ENCODE measurements around the gene ATP7B.
"Not testable (repeated sequence)": the region's sequence is repeated elsewhere in the genome, so short reads cannot be mapped to it uniquely, and the experiment has no call there.

ATP7B gene

GRCh38 chr13:51910508-51910907, 100.7 kb downstream of the ATP7B start:
- H3K4me3 ChIP-seq (ENCODE audit: low read depth, low read length) = no peak overlapping the region
- no peak for TF ChIP-seq CTCF (IDR thresholded peaks at IDR 0.05; ENCODE audit: low read depth, low read length, missing control alignments)
- no peak for DNase-seq (ENCODE audit: low read depth)

GRCh38 chr13:51909265-51909664, 102.0 kb downstream of the ATP7B start:
- DNase-seq (ENCODE audit: low read depth); H3K4me3 ChIP-seq (ENCODE audit: low read depth, low read length): not testable (repeated sequence)

GRCh38 chr13:51907040-51907732, 104.1 kb downstream of the ATP7B start:
- no peak for TF ChIP-seq CTCF (IDR thresholded peaks at IDR 0.05; ENCODE audit: low read depth, low read length, missing control alignments)
- no peak overlapping the region for H3K4me3 ChIP-seq (ENCODE audit: low read depth, low read length)
- no peak for DNase-seq (ENCODE audit: low read depth)

- no peak overlapping the region for H3K4me3 ChIP-seq (ENCODE audit: low read depth, low read length)
- no peak for TF ChIP-seq CTCF (IDR thresholded peaks at IDR 0.05; ENCODE audit: low read depth, low read length, missing control alignments)
- no peak for DNase-seq (ENCODE audit: low read depth)
These were observed 104.7 kb downstream of the ATP7B start for GRCh38 chr13:51906581-51906980.

GRCh38 chr13:51905787-51906186, 105.5 kb downstream of the ATP7B start:
- no peak for TF ChIP-seq CTCF (IDR thresholded peaks at IDR 0.05; ENCODE audit: low read depth, low read length, missing control alignments)
- no peak for DNase-seq (ENCODE audit: low read depth)
- H3K4me3 ChIP-seq (ENCODE audit: low read depth, low read length) = no peak overlapping the region

GRCh38 chr13:51902776-51903175, 108.5 kb downstream of the ATP7B start:
- H3K4me3 ChIP-seq (ENCODE audit: low read depth, low read length) = no peak overlapping the region
- TF ChIP-seq CTCF (IDR thresholded peaks at IDR 0.05; ENCODE audit: low read depth, low read length, missing control alignments) = no peak
- DNase-seq (ENCODE audit: low read depth) = no peak

GRCh38 chr13:51900471-51900870, 110.8 kb downstream of the ATP7B start:
- no peak overlapping the region for H3K4me3 ChIP-seq (ENCODE audit: low read depth, low read length)
- no peak for TF ChIP-seq CTCF (IDR thresholded peaks at IDR 0.05; ENCODE audit: low read depth, low read length, missing control alignments)
- DNase-seq (ENCODE audit: low read depth) = no peak
